Endothelial cell (in vitro differentiated cells): ENCODE measurements around the gene SFMBT2. TPM values are rescaled to one million over a fixed set of nuclear protein-coding genes. Genes with fewer than 3 reads are reported as not detected.

ENCODE experiments used
- DNase-seq: peaks from one replicate; pipeline ENCODE4 v3.0.0; 2021; ENCODE audit warnings: low spot score
- H3K27ac Mint-ChIP-seq: one replicate; pipeline ENCODE4 v1.8.0; 2021; ENCODE audit warnings: mixed read lengths, inconsistent platforms; ENCODE audit not compliant: unreplicated experiment
- H3K27me3 Mint-ChIP-seq: one replicate; pipeline ENCODE4 v1.8.0; 2021; ENCODE audit warnings: mild to moderate bottlenecking, moderate library complexity, mixed read lengths, inconsistent platforms; ENCODE audit not compliant: unreplicated experiment
- H3K36me3 Mint-ChIP-seq: one replicate; pipeline ENCODE4 v1.8.0; 2021; ENCODE audit warnings: mild to moderate bottlenecking, low read depth, mixed read lengths, inconsistent platforms; ENCODE audit not compliant: unreplicated experiment
- H3K4me1 Mint-ChIP-seq: one replicate; pipeline ENCODE4 v1.8.0; 2021; ENCODE audit warnings: mild to moderate bottlenecking, mixed read lengths, inconsistent platforms; ENCODE audit not compliant: unreplicated experiment
- H3K4me3 Mint-ChIP-seq: one replicate; pipeline ENCODE4 v1.8.0; 2021; ENCODE audit warnings: mild to moderate bottlenecking, mixed read lengths, inconsistent platforms; ENCODE audit not compliant: unreplicated experiment
- H3K9me3 Mint-ChIP-seq: one replicate; pipeline ENCODE4 v1.8.0; 2021; ENCODE audit warnings: mixed read lengths, inconsistent platforms; ENCODE audit not compliant: unreplicated experiment
- total RNA-seq: library from RNA; stranded (reverse); fragmentation: NEBNext Ultra II Directional; extraction: Animal tissue kit (Norgen Biotek cat#: 25700); gene quantifications from one replicate; pipeline ENCODE4 v1.2.1, GENCODE V29; 2021; ENCODE audit not compliant: unreplicated experiment
- TF ChIP-seq, protein P1 (sequence below): fragments of 200-600 bp; sonication (generic); IDR thresholded peaks from one replicate; pipeline ENCODE4 v1.5.0; 2021; ENCODE audit warnings: antibody characterized with exemption; ENCODE audit not compliant: unreplicated experiment

SFMBT2 gene
- total RNA-seq, 1 donor from 2014 or later: 16.0 TPM

DNA sequence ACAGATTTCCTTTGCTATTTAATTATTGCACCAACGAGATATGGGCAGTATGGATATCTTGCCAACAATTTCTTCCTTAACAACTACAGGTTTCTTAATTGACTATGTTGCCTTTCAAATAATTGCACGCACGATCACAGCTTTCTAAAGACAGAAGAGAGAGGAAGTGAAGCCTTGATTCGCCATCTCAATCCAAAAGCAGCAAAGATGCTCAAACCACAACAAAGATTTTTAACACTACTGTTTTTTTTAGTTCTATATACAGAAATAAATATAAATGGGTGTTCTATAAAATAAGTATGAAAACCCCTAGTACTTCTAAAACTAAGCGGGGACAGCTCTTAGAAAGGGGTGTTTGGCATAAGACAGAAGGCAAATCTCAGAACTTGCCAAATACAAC is 251.3 kb downstream of the SFMBT2 start:
- TF ChIP-seq, protein P1, sequence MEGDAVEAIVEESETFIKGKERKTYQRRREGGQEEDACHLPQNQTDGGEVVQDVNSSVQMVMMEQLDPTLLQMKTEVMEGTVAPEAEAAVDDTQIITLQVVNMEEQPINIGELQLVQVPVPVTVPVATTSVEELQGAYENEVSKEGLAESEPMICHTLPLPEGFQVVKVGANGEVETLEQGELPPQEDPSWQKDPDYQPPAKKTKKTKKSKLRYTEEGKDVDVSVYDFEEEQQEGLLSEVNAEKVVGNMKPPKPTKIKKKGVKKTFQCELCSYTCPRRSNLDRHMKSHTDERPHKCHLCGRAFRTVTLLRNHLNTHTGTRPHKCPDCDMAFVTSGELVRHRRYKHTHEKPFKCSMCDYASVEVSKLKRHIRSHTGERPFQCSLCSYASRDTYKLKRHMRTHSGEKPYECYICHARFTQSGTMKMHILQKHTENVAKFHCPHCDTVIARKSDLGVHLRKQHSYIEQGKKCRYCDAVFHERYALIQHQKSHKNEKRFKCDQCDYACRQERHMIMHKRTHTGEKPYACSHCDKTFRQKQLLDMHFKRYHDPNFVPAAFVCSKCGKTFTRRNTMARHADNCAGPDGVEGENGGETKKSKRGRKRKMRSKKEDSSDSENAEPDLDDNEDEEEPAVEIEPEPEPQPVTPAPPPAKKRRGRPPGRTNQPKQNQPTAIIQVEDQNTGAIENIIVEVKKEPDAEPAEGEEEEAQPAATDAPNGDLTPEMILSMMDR: no peak
- DNase-seq: no peak
- peaks cover 17% of the 10 kb centered on the region for H3K36me3 Mint-ChIP-seq
- H3K27me3 Mint-ChIP-seq: no peaks in the 10 kb centered on the region
- no peaks in the 10 kb centered on the region for H3K9me3 Mint-ChIP-seq
- H3K27ac Mint-ChIP-seq: no peak overlapping the region
- H3K4me1 Mint-ChIP-seq: no peaks in the 10 kb centered on the region
- H3K4me3 Mint-ChIP-seq: no peak overlapping the region

DNA sequence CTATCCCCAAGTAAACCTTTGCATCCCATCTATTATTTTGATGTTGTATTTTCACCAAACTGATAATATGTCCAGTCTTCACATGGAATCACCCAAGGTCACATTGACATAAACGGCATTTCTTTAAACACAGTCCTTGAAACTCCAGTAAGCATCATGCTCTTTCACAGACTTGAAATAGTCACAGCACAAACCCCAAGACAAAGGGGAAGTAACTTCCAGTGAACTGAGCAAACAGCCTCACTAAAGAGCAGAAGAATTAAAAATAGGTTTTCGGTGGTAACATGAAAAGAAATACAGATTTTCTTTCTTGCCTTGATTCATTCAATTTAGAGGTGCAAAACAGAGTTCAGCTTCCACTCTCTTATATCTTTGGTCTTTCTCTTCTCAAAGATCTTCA is 253.7 kb downstream of the SFMBT2 start:
- peaks cover 2% of the 10 kb centered on the region for H3K27me3 Mint-ChIP-seq
- H3K36me3 Mint-ChIP-seq: peaks cover 7% of the 10 kb centered on the region
- no peaks in the 10 kb centered on the region for H3K4me1 Mint-ChIP-seq
- DNase-seq: no peak
- H3K27ac Mint-ChIP-seq: no peak overlapping the region
- TF ChIP-seq, protein P1: no peak
- H3K9me3 Mint-ChIP-seq: no peaks in the 10 kb centered on the region
- no peak overlapping the region for H3K4me3 Mint-ChIP-seq

DNA sequence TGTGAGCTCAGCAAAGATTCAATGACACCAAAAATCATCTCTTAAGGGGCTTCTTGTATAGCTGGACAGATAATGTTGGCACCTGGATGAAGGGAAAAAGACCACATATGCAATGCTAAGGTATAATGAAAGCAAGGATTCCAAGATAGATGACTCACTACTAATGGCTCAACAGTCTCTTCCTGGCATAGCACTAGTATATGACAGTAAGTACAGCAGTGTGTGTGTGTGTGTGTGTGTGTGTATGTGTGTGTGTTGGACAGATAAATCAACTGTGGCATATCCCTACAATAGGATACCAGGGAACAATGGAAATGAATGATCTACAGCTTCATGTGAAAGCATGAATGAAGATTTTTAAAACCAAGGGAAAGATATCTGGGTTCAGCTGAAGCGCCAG is 257.1 kb downstream of the SFMBT2 start:
- Mint-ChIP-seq H3K36me3 (no peaks in the 10 kb centered on the region), H3K27me3 (peaks cover 2% of the 10 kb centered on the region), H3K9me3 (no peaks in the 10 kb centered on the region), H3K4me3 (no peak overlapping the region), H3K27ac (no peak overlapping the region), H3K4me1 (no peaks in the 10 kb centered on the region)
- no peak for DNase-seq
- TF ChIP-seq, protein P1: no peak

DNA sequence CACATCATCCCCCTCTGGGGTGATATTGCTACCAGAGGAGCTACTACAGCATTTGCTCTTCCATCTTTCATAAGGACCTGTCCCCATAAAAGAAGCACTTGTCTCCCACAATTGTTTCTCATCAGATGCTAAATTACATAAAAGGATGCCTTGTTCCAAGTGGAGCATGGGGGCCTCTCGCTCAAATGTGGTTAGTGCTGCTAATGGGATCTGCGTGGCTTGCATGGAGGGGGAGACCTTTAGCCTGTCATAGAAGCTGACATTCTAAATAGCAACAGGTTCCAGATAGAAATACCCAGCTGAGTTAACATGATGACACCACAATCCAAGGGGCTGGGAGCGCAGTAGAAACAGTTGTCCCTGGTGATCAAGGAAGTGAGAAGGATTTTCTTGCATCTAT is 257.9 kb downstream of the SFMBT2 start:
- no peak overlapping the region for H3K4me3 Mint-ChIP-seq
- peaks cover 2% of the 10 kb centered on the region for H3K27me3 Mint-ChIP-seq
- no peaks in the 10 kb centered on the region for H3K36me3 Mint-ChIP-seq
- no peak for DNase-seq
- TF ChIP-seq, protein P1: no peak
- no peaks in the 10 kb centered on the region for H3K4me1 Mint-ChIP-seq
- H3K27ac Mint-ChIP-seq: no peak overlapping the region
- H3K9me3 Mint-ChIP-seq: no peaks in the 10 kb centered on the region

DNA sequence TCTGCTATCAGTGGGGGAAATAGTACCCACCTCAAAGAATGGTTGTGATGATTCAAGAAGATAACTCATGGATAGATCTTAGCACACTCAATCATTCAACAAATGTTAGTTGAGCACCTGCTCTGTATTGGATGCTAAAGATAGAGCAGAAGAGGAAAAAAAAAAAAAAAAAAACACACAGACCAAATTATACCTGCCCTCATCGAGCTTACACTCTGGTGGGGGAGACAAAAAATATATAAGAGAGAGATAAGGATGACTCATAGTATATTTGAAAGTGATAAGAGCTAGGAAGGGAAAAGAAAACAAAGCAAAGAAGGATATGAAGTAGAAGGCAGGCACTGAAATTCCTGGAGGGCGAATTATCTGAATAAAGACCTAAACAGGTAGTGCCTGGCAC is 258.5 kb downstream of the SFMBT2 start:
- no peaks in the 10 kb centered on the region for H3K36me3 Mint-ChIP-seq
- TF ChIP-seq, protein P1: no peak
- H3K4me1 Mint-ChIP-seq: no peaks in the 10 kb centered on the region
- peaks cover 2% of the 10 kb centered on the region for H3K27me3 Mint-ChIP-seq
- no peak overlapping the region for H3K4me3 Mint-ChIP-seq
- H3K9me3 Mint-ChIP-seq: no peaks in the 10 kb centered on the region
- no peak overlapping the region for H3K27ac Mint-ChIP-seq
- DNase-seq: no peak
